GM12878 (cell line): ENCODE results near the gene PRM3. TPM values are rescaled to one million over a fixed set of nuclear protein-coding genes. Genes with fewer than 3 reads are reported as not detected.

Source experiments
- ATAC-seq: fragments of 200-7000 bp; cut with Tn5 transposase; 3 replicates; pipeline ENCODE4 v1.9.1; 2020; ENCODE audit warnings: mild to moderate bottlenecking, moderate library complexity
- BruUV-seq: library from RNA; stranded (reverse); fragments of 400-500 nt; replicated peaks from 2 replicates; lab custom pipeline; 2021; lab: Mats Ljungman, UMichigan
- CTCF ChIA-PET: fragments of 300-600 bp; sonication (Branson Sonifier 250); formaldehyde crosslinking; extraction: SDS; loops from one replicate; lab custom pipeline; 2021; ENCODE audit warnings: inconsistent platforms; lab: Yijun Ruan, JAX
- POLR2A ChIA-PET: fragments of 350-600 bp; formaldehyde crosslinking; extraction: SDS; loops from one replicate; lab custom pipeline; 2021; ENCODE audit warnings: inconsistent platforms; lab: Charles Lee
- RAD21 ChIA-PET: fragments of 300-600 bp; sonication (Branson Sonifier 250); formaldehyde crosslinking; loops from one replicate; lab custom pipeline; 2023; ENCODE audit warnings: antibody characterized with exemption; ENCODE audit not compliant: unreplicated experiment; lab: Charles Lee
- SMC1A ChIA-PET: fragments of 300-600 bp; sonication (Branson Sonifier 250); formaldehyde crosslinking; loops from one replicate; lab custom pipeline; 2023; ENCODE audit not compliant: unreplicated experiment, uncharacterized antibody; lab: Charles Lee
- DNase-seq: peaks from one replicate; pipeline ENCODE4 v3.0.0-alpha.2; 2011; ENCODE audit warnings: low read depth, low spot score
- FAIRE-seq: peaks from 3 replicates; lab custom pipeline; 2011; peaks lifted over from hg19 to GRCh38; lab: Jason Lieb, UNC
- H2AFZ ChIP-seq: 2 replicates; pipeline ENCODE4 v1.6.0; 2011; ENCODE audit warnings: low read depth, low read length, control low read depth; ENCODE audit not compliant: control insufficient read depth
- H3K27ac ChIP-seq: 2 replicates; pipeline ENCODE4 v1.5.1; 2011; ENCODE audit warnings: control low read depth; ENCODE audit not compliant: control insufficient read depth, insufficient read depth
- H3K27me3 ChIP-seq, 2 experiments: replicated peaks in 1 of 2; 2 replicates each; pipeline versions ENCODE4 v1.6.0 to v1.6.1; 2011; ENCODE audit warnings: low read length in 1 of 2; ENCODE audit not compliant: control insufficient read depth in 2 of 2, insufficient read depth in 2 of 2
- H3K36me3 ChIP-seq, 2 experiments: 2 replicates each; pipeline ENCODE4 v1.5.1; 2011; ENCODE audit warnings: low read length in 1 of 2; ENCODE audit not compliant: control insufficient read depth in 2 of 2, insufficient read depth in 2 of 2
- H3K4me1 ChIP-seq: 2 replicates; pipeline ENCODE4 v1.6.1; 2011; ENCODE audit warnings: mild to moderate bottlenecking, low read length, moderate library complexity, mixed read lengths; ENCODE audit not compliant: control insufficient read depth, insufficient read depth
- H3K4me2 ChIP-seq: 2 replicates; pipeline ENCODE4 v1.6.0; 2011; ENCODE audit warnings: control low read depth; ENCODE audit not compliant: control insufficient read depth, insufficient read depth
- H3K4me3 ChIP-seq: fragments of 200-600 bp; sonication (generic); 2 replicates; pipeline ENCODE4 v1.5.1; 2016
- H3K79me2 ChIP-seq: 2 replicates; pipeline ENCODE4 v1.6.0; 2011; ENCODE audit warnings: low read length; ENCODE audit not compliant: control insufficient read depth, insufficient read depth
- H3K9ac ChIP-seq: 2 replicates; pipeline ENCODE4 v1.8.0; 2011; ENCODE audit warnings: low read length, control low read depth, mixed read lengths; ENCODE audit not compliant: control insufficient read depth, insufficient read depth
- H3K9me3 ChIP-seq: replicated peaks from 3 replicates; pipeline ENCODE4 v1.5.1; 2011; ENCODE audit warnings: mild to moderate bottlenecking, low read length; ENCODE audit not compliant: control insufficient read depth, insufficient read depth
- H4K20me1 ChIP-seq: 2 replicates; pipeline ENCODE4 v1.6.0; 2011; ENCODE audit not compliant: control insufficient read depth, insufficient read depth
- ATF7 ChIP-seq: fragments of 450-650 bp; IDR thresholded peaks from 2 replicates; pipeline ENCODE4 v1.6.1; 2016; ENCODE audit warnings: low read depth, mild to moderate bottlenecking
- CBX5 ChIP-seq: sonication (generic); IDR thresholded peaks from 2 replicates; pipeline ENCODE4 v1.6.1; 2016; ENCODE audit warnings: low read depth, moderate library complexity, mild to moderate bottlenecking, inconsistent platforms
- EED ChIP-seq: sonication (generic); IDR thresholded peaks from 2 replicates; pipeline ENCODE4 v1.6.1; 2016; ENCODE audit warnings: antibody characterized with exemption, low read depth
- IRF3 ChIP-seq: fragments of 450-650 bp; IDR thresholded peaks from 2 replicates; pipeline ENCODE4 v1.6.1; 2014; ENCODE audit warnings: mild to moderate bottlenecking
- MAX ChIP-seq: IDR thresholded peaks from 2 replicates; pipeline ENCODE4 v1.6.1; 2012; ENCODE audit warnings: low read depth, low read length, improper control_type of control experiment
- PBX3 ChIP-seq: IDR thresholded peaks from 2 replicates; pipeline ENCODE4 v1.6.1; 2011; ENCODE audit warnings: mild to moderate bottlenecking, low read depth, low read length, moderate library complexity; ENCODE audit not compliant: insufficient replicate concordance
- POLR2AphosphoS2 ChIP-seq: IDR thresholded peaks from 2 replicates; pipeline ENCODE4 v1.6.1; 2011; ENCODE audit warnings: low read depth, mild to moderate bottlenecking, low read length, improper control_type of control experiment, moderate library complexity
- POLR2AphosphoS5 ChIP-seq: IDR thresholded peaks from 2 replicates; pipeline ENCODE4 v1.6.1; 2011; ENCODE audit warnings: mild to moderate bottlenecking, low read length, inconsistent platforms
- USF1 ChIP-seq: IDR thresholded peaks from 2 replicates; pipeline ENCODE4 v1.6.1; 2011; ENCODE audit warnings: borderline replicate concordance, low read depth, mild to moderate bottlenecking, moderate library complexity, mixed read lengths, low read length; ENCODE audit not compliant: insufficient read depth; ENCODE audit errors: extremely low read length
- USF2 ChIP-seq: IDR thresholded peaks from 2 replicates; pipeline ENCODE4 v1.6.1; 2011; ENCODE audit warnings: low read depth, low read length, improper control_type of control experiment, borderline replicate concordance
- ZSCAN29 ChIP-seq: fragments of 450-650 bp; IDR thresholded peaks from 2 replicates; pipeline ENCODE4 v1.6.1; 2017; ENCODE audit warnings: mild to moderate bottlenecking, moderate library complexity
- WGBS: methylation state at CpG from one replicate; pipeline ENCODE4 v1.1.6; 2016; ENCODE audit warnings: low lambda C conversion rate; ENCODE audit not compliant: insufficient replicate concordance, insufficient coverage; ENCODE audit errors: missing lambda C conversion rate; 5-methylcytosine and 5-hydroxymethylcytosine counted together
- in situ Hi-C: fragments of 300-500 bp; cut with MboI; formaldehyde crosslinking; loops from 9 replicates; pipeline ENCODE4 v1.14.3; 2018; ENCODE audit warnings: mixed read lengths
- intact Hi-C: fragments of 100-400 bp; cut with micrococcal nuclease; formaldehyde crosslinking; loops from one replicate; pipeline ENCODE4 v1.14.2; 2022; ENCODE audit not compliant: unreplicated experiment
- polyA plus RNA-seq, 11 experiments: library from polyadenylated mRNA; depleted of rRNA in 4 of 11; unstranded in 6 of 11; stranded (reverse) in 5 of 11; fragments of >200 nt; fragmentation: Nextera tagmentation in 4 of 11; fragmentation: Illumina TruSeq in 1 of 11; extraction: Ambion mirVana in 4 of 11; extraction: Trizol in 1 of 11; gene quantifications; 1 replicate in 1 of 11; 2 replicates in 10 of 11; pipeline versions ENCODE4 v1.2.1 to v1.2.3, GENCODE V29; 2011 to 2016; ENCODE audit warnings: inconsistent platforms in 2 of 11, missing spikeins in 2 of 11, low read depth in 1 of 11
- total RNA-seq, 4 experiments: library from RNA; depleted of rRNA in 3 of 4; stranded (reverse); fragments of >200 nt in 3 of 4; fragmentation: Illumina TruSeq in 1 of 4; extraction: Trizol in 1 of 4; gene quantifications; 2 replicates each; pipeline versions ENCODE4 v1.2.1 to v1.2.3, GENCODE V29; 2013 to 2021

PRM3 gene
- total and polyA plus RNA-seq, 10 of the 15 experiments (the other 5 are each of a cell fraction or from before 2014, with no cell fraction given), result not detected

GRCh38 chr16:11268921-11269375, 4.5 kb downstream of the PRM3 start, which contains the start of gene TNP2:
Gene TNP2, minus strand, starts transcription at chr16:11269325. Its CDS starts 63 bp downstream, at chr16:11269262.
- H3K27me3 ChIP-seq, result no peaks in the 10 kb centered on the region
- TF ChIP-seq CBX5 (no peak), POLR2AphosphoS5 (no peak)
- H3K4me3 ChIP-seq, result no peak within 1 kb of the TSS
- RAD21 ChIA-PET, result interaction anchor here (1.6 kb wide), 1 partner anchor 26 kb away, joined by 4 read pairs; no protein-coding TSS in a partner anchor
- intact Hi-C loops (no loop called here), in situ Hi-C loops (no loop called here)
- FAIRE-seq, result no peak
- H3K36me3 ChIP-seq, result no peaks in the 10 kb centered on the region
- H3K4me1 ChIP-seq, result peaks cover 10% of the 10 kb centered on the region
- POLR2A ChIA-PET, result interaction anchor here (0.5 to 1.5 kb wide), 4 partner anchors 11 to 399 kb away, joined by 3 to 6 read pairs (median 4); partner anchors contain the start of gene SOCS1
- no peak within 1 kb of the TSS for H3K9ac ChIP-seq
- no peaks in the 10 kb centered on the region for H4K20me1 ChIP-seq
- no peak within 1 kb of the TSS for H2AFZ ChIP-seq
- CTCF ChIA-PET, result interaction anchor here (1.1 to 1.6 kb wide), 2 partner anchors 18 to 89 kb away, joined by 3 to 4 read pairs; no protein-coding TSS in a partner anchor
- BruUV-seq, result no TSS peak
- no peaks in the 10 kb centered on the region for H3K79me2 ChIP-seq
- no peak for ATAC-seq
- no peak within 1 kb of the TSS for H3K27ac ChIP-seq
- no peak within 1 kb of the TSS for H3K4me2 ChIP-seq
- 76% methylated on average over 10 of the region's 11 CpGs for WGBS
- DNase-seq, result no peak
- H3K9me3 ChIP-seq, result no peaks in the 10 kb centered on the region; the same call in 2 of the 3 replicates
- SMC1A ChIA-PET, result interaction anchor here (0.9 to 4.8 kb wide), 5 partner anchors 11 to 43 kb away, joined by 3 to 13 read pairs (median 4); no protein-coding TSS in a partner anchor

- intact Hi-C loops, result no loop called here
- TF ChIP-seq EED (no peak), PBX3 (no peak), MAX (no peak), POLR2AphosphoS2 (no peak), IRF3 (no peak), ATF7 (no peak), USF1 (no peak), ZSCAN29 (no peak), USF2 (no peak)
Measured at GRCh38 chr16:11265124-11265523, 8.3 kb downstream of the PRM3 start.

More at GRCh38 chr16:11265124-11265523, 8.3 kb downstream of the PRM3 start:
- in situ Hi-C loops, result no loop called here
- H3K4me2 ChIP-seq, result no peak overlapping the region
- FAIRE-seq (no peak), DNase-seq (no peak), ATAC-seq (no peak)
- H3K36me3 ChIP-seq, result no peaks in the 10 kb centered on the region
- ChIA-PET RAD21 (interaction anchor here (0.7 to 4.2 kb wide), 3 partner anchors 8 to 33 kb away, joined by 3 to 26 read pairs (median 4); partner anchors contain the start of genes PRM3 and SOCS1), CTCF (interaction anchor here (2.0 kb wide), 1 partner anchor 33 kb away, joined by 5 read pairs; no protein-coding TSS in a partner anchor), SMC1A (interaction anchor here (1.6 to 2.6 kb wide), 2 partner anchors 20 to 33 kb away, joined by 3 to 27 read pairs; no protein-coding TSS in a partner anchor), POLR2A (interaction anchor here (1.5 kb wide), 1 partner anchor 43 kb away, joined by 5 read pairs; no protein-coding TSS in a partner anchor)
- H3K27me3 ChIP-seq, result no peaks in the 10 kb centered on the region
- H3K9ac ChIP-seq, result no peak overlapping the region
- H2AFZ ChIP-seq, result no peak overlapping the region
- BruUV-seq, result no TSS peak
- H3K4me1 ChIP-seq, result peaks cover 17% of the 10 kb centered on the region
- no peaks in the 10 kb centered on the region; the same call in 2 of the 3 replicates for H3K9me3 ChIP-seq
- no peaks in the 10 kb centered on the region for H4K20me1 ChIP-seq
- no peak overlapping the region for H3K27ac ChIP-seq
- WGBS, result 96% methylated on average over 7 of the region's 7 CpGs
- H3K4me3 ChIP-seq, result no peak overlapping the region
- no peaks in the 10 kb centered on the region for H3K79me2 ChIP-seq
